ENCODE results near the gene MPPED2. TPM values are rescaled to one million over a fixed set of nuclear protein-coding genes. Genes with fewer than 3 reads are reported as not detected.

Gene MPPED2
- total and polyA plus RNA-seq, 2 donors (not counting 3 experiments of a cell fraction or from before 2014, with no cell fraction given) = not detected

DNA sequence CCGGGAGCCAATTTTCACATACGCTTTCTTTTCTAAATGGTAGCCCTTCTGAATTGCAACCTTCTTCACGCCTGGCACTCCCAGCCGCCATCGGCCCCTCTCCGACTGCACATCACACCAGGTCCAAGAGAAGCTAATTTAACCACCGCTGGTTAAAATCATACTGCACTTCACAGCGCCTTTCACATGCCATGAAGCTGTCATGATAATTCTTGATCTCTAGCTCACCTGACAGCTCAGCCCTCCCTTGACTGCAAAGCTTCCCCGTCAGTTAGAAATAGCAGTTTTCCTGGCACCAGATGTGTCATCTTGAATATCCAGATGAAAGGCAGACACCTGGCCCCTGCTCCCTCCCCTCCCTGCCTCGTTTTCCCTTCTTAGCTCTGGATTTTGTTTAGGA, 161.8 kb downstream of the MPPED2 start:
- no TSS peak for BruUV-seq (replicated peaks)
- no peak overlapping the region for H3K4me2 ChIP-seq (ENCODE audit: insufficient read depth, low read length)
- no peak overlapping the region for H3K9ac ChIP-seq (replicated peaks; ENCODE audit: extremely low read depth, insufficient read depth, low read length)
- no peaks in the 10 kb centered on the region for H3K4me1 ChIP-seq (ENCODE audit: control insufficient read depth, extremely low read depth, insufficient read depth, low read length)
- dilution Hi-C loops (cut with MboI; ENCODE audit: extremely low pct_ligation_motif_present, low sequenced_read_pairs) = no loop called here
- DNase-seq (ENCODE audit: low read depth, low spot score) (no peak), FAIRE-seq (no peak)
- H3K27ac ChIP-seq (ENCODE audit: insufficient read depth, low read depth, low read length) = no peak overlapping the region
- H3K4me3 ChIP-seq (replicated peaks in 1 of 3; ENCODE audit: insufficient read depth in 1 of 3, low read depth in 1 of 3, low read length in 3 of 3) = no peak overlapping the region
- H2AFZ ChIP-seq (ENCODE audit: low read depth, low read length) = no peak overlapping the region
- TF ChIP-seq GATA2 (IDR thresholded peaks at IDR 0.05; ENCODE audit: insufficient read depth, insufficient read length, low read depth, low read length) (no peak), POLR2AphosphoS5 (IDR thresholded peaks at IDR 0.05; ENCODE audit: insufficient read depth, low read depth, low read length) (no peak), MYC (IDR thresholded peaks at IDR 0.05; ENCODE audit: low read depth, low read length) (no peak), FOS (IDR thresholded peaks at IDR 0.05; ENCODE audit: borderline replicate concordance, insufficient read depth, low read length) (no peak), POLR2A (IDR thresholded peaks at IDR 0.05; ENCODE audit: low read depth, low read length) (no peak), EZH2 (IDR thresholded peaks at IDR 0.05; ENCODE audit: borderline replicate concordance, low read depth, low read length, severe bottlenecking) (no peak), JUN (IDR thresholded peaks at IDR 0.05; ENCODE audit: borderline replicate concordance, insufficient read depth, insufficient read length, low read depth) (no peak)
- TF ChIP-seq, protein P1, sequence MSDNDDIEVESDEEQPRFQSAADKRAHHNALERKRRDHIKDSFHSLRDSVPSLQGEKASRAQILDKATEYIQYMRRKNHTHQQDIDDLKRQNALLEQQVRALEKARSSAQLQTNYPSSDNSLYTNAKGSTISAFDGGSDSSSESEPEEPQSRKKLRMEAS (IDR thresholded peaks at IDR 0.05; ENCODE audit: insufficient read depth, insufficient read length) = no peak
- TF ChIP-seq, protein P2, sequence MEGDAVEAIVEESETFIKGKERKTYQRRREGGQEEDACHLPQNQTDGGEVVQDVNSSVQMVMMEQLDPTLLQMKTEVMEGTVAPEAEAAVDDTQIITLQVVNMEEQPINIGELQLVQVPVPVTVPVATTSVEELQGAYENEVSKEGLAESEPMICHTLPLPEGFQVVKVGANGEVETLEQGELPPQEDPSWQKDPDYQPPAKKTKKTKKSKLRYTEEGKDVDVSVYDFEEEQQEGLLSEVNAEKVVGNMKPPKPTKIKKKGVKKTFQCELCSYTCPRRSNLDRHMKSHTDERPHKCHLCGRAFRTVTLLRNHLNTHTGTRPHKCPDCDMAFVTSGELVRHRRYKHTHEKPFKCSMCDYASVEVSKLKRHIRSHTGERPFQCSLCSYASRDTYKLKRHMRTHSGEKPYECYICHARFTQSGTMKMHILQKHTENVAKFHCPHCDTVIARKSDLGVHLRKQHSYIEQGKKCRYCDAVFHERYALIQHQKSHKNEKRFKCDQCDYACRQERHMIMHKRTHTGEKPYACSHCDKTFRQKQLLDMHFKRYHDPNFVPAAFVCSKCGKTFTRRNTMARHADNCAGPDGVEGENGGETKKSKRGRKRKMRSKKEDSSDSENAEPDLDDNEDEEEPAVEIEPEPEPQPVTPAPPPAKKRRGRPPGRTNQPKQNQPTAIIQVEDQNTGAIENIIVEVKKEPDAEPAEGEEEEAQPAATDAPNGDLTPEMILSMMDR (IDR thresholded peaks at IDR 0.05; ENCODE audit: extremely low read depth in 1 of 2, insufficient read depth in 1 of 2, low read depth in 1 of 2, low read length in 2 of 2) = no peak
- no peaks in the 10 kb centered on the region for H3K36me3 ChIP-seq (ENCODE audit: control insufficient read depth in 2 of 2, extremely low read depth in 1 of 2, insufficient read depth in 2 of 2, low read length in 2 of 2)
- no peaks in the 10 kb centered on the region for H4K20me1 ChIP-seq (replicated peaks; ENCODE audit: control insufficient read depth, extremely low read depth, insufficient read depth, low read length)
- intact Hi-C loops (cut with micrococcal nuclease) = no loop called here
- H3K9me3 ChIP-seq (replicated peaks; ENCODE audit: control insufficient read depth, insufficient read depth, low read length) = no peaks in the 10 kb centered on the region
- no peaks in the 10 kb centered on the region for H3K79me2 ChIP-seq (ENCODE audit: control insufficient read depth, insufficient read depth, low read length)
- CTCF ChIA-PET = no interaction called here
- POLR2A ChIA-PET = no interaction called here
- H3K27me3 ChIP-seq (ENCODE audit: control insufficient read depth in 2 of 2, insufficient read depth in 2 of 2, low read length in 2 of 2) = no peaks in the 10 kb centered on the region
- no peaks in the 10 kb centered on the region for H3K9me1 ChIP-seq (replicated peaks; ENCODE audit: control insufficient read depth, extremely low read depth, insufficient read depth, low read length)
